Measurements from ENCODE around the gene MARVELD1.

MARVELD1 gene

DNA sequence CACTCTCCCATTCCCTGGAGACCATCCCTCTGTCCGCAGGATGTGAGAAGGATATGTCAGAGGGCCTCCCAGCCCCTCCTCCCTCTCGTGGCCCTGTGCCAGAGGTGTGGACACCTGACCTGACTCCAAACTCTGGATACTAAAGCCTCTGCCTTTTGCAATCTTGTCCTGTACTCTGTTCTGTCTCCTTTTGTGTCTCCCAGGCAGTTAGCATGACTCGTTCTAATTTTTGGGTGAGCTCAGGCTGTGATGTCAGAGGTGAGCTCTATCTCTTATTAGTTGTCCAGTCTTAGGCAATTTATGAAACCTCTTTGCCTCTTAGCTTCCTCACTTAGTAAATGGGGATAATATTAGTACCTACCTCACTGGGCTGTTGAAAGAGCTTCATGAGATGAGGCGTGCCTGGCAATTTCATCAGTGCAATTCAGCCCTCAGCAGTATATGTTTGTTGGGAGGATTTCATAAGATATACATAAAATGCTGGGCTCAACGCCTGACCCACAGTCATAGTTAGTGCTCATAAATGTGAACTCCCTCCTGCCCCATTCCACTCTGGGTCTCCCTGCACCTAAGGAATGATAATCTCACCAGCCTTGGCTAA, 10.9 kb downstream of the MARVELD1 start:
- peak; percentile 44 for DNase-seq

DNA sequence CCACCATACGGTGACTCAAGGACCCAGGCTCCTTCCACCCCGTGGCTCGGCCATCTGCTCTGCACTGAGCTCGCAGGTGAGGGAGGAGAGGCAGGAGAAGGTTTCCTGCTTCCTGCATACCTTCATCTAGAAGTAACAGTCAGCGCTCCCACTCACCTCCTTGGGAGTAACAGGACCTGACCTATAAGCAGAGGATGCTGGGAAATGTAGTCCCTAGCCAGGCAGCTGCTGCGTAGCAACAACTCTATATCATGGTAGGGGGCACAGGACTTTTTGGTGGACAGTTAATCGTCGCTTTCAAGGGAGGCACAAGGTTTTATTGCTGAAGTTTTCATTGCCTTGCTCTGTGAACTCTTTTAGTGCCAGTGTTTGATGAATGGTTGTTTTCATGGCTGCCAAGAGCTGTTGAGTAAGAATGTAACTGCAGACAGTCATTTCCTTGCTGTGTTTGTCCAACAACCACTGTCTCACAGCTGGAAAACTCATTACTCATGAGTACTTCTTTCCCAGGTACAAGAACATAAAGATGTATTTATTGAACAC, 13.2 kb downstream of the MARVELD1 start:
- DNase-seq: peak; percentile 75

DNA sequence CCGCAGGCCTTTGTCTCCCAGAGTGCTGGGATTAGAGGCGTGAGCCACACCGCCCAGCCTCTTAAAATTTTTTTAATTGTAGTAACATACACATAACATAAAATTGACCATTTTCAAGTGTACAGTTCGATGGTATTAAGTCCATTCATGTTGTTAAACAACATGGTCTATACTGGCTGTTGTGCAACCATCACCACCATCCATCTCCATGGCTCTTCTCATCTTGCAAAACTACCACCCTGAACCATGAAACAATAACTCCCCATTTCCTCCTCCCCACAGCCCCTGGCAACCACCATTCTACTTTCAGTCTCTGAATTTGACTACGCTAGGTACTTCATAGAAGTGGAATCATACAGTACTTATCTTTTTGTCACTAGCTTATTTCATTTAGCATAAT, 15.5 kb downstream of the MARVELD1 start:
- DNase-seq: no peak

GRCh38 chr10:97731346-97732051, 18.0 kb downstream of the MARVELD1 start:
- DNase-seq: peak; percentile 79

DNA sequence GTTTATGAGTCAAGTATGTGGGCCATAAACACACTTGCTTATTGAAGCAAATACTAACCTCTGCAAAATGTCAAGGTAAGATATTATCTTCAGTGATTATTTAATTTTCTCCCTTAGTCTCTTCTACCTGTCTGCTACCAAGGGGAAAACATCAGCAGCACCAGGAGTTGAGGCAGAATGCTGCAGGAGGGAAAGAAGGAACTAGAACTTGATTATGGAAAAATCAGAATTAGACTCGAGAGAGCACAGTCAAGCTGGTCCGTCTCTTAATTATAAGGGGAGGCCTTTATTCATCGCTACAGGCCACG, 18.5 kb downstream of the MARVELD1 start:
- no peak for DNase-seq

DNA sequence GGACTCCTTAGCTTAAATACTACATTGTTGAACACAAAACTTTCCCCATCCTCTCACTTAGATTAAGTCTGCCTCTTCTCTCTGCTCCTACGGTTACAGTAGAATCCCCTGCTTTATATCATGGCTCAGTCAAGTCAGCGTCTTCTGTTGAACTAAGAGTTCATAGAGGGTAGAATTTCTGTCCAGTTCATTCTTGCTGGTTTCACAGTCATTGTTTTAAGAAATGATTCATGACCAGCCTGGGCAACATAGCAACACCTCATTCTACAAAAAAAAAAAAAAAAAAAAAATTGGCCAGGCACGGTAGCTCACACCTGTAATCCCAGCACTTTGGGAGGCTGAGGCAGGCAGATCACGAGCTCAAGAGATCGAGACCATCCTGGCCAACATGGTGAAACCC, 19.7 kb downstream of the MARVELD1 start:
- DNase-seq: no peak

- no peak for DNase-seq
These were observed 20.5 kb downstream of the MARVELD1 start for GRCh38 chr10:97734021-97734420.

DNA sequence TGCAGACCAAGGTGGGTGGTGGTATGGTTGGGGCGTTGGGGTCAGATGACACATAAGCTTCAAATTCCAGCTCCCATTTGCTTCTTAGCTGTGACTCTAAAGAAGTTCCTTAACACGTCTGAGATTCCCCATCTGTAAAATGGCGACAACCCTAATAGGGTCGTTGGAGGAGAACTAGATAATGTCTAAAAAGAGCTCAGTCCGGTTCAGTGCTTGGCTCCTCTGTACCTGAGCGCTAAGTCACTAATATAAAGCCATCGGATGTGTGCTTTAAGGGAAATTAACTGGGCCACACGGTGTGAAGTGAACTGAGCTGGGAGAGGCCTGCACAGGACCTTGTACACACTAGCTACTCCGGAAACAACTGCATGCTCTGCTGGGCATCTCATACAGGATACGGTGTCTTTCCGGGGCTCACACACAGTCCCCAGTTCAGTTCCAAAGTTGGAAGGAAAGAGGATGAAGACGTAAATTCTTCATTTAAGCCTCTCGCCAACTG, 22.9 kb downstream of the MARVELD1 start:
- DNase-seq: no peak

DNA sequence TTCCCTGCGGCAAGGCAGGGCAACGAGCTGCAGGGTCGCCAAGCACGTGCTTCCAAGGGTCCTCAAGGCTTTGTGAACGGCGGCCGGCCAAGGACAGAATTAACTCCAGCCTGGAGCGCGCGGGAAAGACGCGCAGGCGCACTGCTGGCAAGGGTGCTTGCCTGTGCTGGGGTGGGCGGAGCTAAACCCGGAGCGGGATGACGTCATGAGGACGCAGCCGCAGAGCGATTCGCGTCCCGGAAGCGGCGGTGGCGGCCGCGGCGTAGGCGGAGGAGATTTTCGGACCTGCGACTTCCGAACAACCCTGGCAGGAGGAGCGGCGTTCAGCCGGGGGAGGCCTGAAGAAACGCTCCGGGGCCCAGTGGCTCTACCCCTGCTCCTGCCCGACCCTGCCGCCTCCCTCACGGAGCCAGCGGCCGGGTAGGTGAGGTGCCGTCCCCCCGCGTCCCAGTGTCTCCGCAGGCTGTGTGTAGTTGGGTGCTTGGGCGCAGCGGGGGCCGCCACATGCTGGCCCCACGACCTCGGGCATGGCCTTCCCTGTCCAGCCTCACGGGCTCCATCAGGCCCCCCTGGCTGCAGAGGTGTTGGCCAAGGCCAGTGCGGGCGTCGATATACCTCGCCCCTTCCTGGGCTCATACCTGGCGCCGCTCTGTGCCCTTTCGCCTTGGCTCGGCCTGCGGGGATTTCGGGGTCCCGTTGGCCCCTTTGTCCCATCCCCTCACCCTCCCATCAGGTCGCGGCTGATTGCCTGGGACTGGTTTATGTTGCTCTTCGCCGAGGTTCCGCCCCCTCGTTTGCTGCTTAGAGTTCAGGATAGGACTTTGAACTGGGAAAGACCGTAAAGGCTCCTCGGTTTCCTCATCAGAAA, 23.6 kb downstream of the MARVELD1 start, which contains the start of gene ZFYVE27:
TSS of gene ZFYVE27 (plus strand) at position 227 of the 868 bp plus-strand sequence. CDS start 1,350 bp downstream, outside the sequence.
- peak; percentile 94 for DNase-seq

- DNase-seq: no peak
These were observed 24.3 kb downstream of the MARVELD1 start for GRCh38 chr10:97737770-97738265.

GRCh38 chr10:97738616-97739015, 25.1 kb downstream of the MARVELD1 start:
- DNase-seq: no peak

DNA sequence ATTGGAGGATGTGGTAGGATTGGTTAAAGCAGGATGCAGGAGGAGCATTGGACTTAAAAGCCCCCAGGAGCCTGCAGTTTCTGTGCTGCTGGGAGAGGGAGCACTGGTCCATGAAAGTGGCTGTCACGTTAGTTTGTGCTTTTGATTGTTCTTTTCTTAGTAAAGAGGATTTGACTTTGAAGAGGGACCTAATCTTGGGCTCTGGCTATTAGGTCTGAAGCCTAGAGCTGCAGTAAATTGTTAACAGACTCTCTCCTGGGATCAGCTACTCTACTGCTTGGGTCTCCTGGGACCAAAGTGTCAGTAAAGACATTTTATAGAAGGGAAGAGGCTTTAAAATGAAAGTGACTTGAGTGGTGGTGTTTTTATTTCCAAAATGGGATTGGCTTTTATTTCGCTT, 27.1 kb downstream of the MARVELD1 start:
- DNase-seq: no peak

DNA sequence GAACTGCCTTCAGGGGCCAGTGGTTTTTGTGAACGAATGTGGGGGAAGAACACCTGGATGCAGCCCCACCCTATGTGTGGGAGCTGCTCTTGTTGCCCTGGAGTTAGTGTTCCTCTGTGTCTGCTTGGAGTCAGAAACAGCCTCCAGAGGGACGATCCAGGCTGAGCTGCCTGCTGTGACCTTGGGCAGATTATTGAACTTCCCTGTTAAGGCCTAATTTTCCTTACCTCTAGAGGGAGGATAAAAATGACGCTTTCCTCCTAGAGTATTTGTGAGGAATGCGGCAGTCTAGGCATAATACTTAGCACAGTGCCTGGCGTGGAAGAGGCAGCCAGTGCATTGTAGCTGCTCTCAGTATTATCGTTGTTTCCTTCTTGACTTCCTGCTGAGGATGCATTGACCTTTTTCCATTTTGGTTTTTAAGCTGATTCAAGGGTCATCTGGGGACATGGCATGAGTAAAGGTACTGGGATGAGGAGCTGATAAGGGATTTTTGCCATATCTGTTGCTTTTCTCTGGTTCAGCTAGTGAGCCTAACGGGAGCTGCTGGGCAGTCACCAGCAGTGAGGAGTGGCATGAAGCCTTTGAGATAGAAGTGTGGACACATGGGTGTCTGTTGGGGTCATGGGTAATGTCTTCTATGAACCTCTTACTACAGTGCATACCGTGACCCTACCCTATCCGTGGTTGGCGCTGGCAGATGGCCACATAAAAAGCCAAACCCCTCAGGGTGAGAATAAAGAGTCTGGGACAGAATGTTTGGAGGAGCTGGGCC, 29.8 kb downstream of the MARVELD1 start:
- DNase-seq: no peak

DNA sequence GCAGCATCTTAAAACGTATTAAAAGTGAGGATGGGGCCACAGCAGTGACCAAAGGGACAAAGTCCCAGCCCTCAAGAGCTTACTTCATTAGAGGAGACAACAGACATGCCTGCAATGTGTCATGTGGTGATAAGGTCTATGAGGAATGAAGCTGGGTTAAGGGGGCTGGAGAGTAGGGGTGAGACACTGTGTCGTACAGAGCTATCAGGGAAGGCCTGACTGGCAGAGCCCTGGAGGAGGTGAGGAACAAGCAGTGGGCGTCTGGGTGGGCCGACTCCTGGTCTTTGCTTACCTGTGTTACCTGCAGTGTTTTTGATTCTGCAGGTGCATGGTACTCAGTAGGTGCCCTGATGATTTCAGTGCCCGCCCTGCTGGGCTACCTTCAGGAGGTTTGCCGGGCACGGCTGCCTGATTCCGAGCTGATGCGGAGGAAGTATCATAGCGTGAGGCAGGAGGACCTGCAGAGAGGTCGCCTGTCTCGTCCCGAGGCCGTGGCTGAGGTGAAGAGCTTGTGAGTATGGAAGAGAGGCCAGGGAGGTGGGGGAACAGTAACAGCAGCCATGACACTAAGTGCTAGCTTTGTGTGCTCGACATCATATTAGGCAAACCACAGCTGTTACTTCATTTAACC, 31.0 kb downstream of the MARVELD1 start:
- no peak for DNase-seq

DNA sequence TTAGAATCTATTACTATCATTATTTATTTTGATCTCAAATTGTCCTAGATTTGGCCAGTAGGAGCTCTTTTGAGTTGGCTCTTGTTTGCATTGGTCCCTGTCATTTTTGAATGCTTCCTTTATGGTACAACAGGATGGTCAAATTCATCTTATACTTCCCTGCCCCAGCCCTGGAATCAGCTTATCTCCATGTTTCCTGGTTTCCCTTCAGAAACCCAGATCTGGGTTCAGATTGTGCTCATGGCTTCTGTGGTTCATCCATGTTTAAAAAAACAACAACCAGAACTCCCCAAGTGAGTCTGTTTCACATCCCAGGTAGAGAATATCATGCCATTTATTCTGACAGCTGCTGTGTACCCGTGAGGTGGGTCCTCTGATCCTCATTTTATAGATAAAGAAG, 34.0 kb downstream of the MARVELD1 start:
- no peak for DNase-seq

DNA sequence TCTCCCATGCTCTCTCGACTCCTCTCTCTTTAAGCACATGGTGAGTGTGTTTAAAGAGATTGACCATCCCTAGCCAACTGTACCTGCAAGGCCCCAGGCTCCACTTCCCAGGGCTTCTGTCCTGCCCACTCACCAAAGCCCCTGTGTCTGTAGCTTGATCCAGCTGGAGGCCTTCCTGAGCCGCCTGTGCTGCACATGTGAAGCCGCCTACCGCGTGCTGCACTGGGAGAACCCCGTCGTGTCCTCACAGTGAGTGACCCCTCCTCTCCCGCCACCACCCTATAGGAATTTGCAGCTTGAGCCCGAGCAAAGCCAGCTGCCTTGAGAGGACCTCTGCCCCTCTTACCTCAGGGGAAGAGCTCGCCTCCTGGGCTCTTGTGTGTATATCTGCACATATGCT, 34.6 kb downstream of the MARVELD1 start:
- no peak for DNase-seq

- DNase-seq: no peak
These were observed 39.4 kb downstream of the MARVELD1 start for GRCh38 chr10:97752956-97753355.

- no peak for DNase-seq
These were observed 41.2 kb downstream of the MARVELD1 start for GRCh38 chr10:97754726-97755125.

GRCh38 chr10:97755718-97756117, 42.2 kb downstream of the MARVELD1 start:
- DNase-seq: no peak

DNA sequence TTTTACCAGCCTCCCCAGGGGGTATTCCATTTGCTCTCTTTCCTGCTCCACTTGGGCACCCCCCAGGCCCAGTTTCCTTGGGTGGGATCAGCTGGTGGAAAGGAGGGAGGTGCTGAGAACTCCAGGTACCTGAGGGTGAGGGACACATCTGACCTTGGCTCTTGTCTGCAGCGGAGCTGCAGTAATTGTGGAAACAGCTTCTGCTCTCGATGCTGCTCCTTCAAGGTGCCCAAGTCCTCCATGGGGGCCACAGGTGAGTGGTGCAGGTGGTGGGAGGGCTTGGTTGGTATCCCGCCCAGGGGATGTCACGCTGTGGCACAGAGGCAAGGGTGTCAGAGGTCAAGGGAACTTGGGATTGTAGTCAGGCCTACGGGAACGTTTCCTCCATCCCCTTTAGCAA, 43.9 kb downstream of the MARVELD1 start:
- DNase-seq: no peak

DNA sequence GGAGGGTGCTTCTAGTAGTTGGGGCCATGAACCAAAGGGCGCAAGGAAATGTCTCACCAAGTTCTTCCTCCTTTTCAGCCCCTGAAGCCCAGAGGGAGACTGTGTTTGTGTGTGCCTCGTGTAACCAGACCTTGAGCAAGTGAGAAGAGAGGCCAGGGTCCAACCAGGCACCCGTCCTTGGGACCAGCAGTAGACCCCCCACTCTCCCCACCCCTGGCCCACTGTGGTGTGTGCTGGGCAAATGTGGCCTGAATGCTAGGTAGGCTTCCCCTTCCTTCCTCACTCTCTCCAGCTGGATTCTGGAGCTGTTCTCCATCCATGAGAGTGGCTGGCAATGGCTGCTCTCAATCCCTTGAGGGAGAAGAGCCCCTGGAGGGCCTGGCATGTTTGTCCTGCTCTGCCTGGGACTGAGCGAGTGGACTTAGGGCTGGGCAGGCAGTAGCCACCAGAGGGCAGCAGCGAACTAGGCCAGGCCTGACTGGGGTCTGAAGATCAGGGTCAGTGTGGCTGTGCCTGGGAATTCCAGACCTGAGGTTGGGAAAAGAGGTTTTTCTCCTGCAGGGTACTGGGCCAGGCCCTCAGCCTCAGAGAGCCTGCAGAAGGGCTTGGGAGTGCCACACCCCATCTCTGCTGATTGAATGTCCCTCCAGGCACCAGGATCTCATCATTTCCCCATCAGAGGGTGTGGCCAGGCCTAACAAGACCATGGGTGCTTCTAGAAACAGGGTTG, 45.8 kb downstream of the MARVELD1 start:
- peak; percentile 47 for DNase-seq
